Activated CD4-positive, CD25-positive, alpha-beta regulatory T cell (primary cell): Measurements from ENCODE around the gene ONECUT3.
A peak's percentile ranks its signal among the peaks of the same experiment; 100 is the strongest.
"Not testable (repeated sequence)": the region's sequence is repeated elsewhere in the genome, so short reads cannot be mapped to it uniquely, and the experiment has no call there.

Experiments
- DNase-seq, 4 experiments: peaks; one replicate each; lab custom pipeline; 2025; lab: John Stamatoyannopoulos, UW

The ONECUT3 gene

DNA sequence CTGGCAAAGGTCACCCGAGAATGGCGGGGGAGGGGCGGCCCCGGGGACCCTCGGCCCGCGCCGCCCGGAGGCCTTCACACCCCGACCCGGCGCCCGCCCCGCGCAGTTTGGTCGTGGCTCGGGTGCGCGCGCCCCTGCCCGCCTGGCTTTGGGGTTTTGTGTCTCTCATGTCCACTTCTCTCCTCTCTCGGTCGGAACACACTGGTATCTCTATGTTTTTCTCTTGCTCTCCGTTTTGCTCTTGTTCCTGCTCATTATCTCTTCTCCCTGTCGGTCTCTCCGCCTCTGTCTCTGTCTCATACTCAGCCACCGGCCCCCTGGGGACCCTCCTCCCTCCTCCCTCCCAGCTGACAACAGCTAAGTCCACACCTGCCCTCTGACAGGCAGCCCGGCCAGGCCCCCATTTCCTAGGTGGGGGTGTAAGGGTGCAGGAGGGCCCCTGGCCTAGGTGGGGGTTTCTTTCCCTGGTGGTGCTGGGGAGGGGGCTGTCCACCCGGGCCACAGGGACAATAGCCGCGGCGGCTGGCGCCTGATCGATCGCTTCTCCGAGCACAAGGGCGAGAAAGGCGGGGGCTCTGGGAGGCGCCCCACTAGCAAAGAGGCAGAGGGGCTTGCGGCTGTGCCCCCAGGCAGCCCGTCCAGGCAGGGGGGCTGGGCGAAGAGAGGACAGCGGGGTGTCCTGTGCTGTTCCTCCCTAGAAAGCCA lies 2.3 kb downstream of the ONECUT3 start:
- no peak for DNase-seq

DNA sequence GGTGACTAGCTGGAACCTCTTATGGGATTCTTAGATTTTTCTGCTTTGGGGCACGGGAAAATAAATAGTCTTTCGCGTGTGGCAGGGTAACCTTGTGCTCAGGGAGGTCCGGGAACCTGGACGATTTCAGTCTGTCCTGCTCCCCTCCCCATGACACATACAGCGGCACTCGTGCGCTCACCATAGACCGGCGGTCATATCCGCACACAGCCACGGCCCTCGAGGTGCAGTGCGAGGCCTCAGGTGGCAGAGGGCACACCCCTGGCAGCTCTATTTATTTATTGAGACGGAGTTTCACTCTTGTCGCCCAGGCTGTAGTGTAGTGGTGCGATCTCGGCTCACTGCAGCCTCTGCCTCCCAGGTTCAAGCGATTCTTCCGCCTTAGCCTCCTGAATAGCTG lies 3.0 kb downstream of the ONECUT3 start:
- no peak for DNase-seq

DNA sequence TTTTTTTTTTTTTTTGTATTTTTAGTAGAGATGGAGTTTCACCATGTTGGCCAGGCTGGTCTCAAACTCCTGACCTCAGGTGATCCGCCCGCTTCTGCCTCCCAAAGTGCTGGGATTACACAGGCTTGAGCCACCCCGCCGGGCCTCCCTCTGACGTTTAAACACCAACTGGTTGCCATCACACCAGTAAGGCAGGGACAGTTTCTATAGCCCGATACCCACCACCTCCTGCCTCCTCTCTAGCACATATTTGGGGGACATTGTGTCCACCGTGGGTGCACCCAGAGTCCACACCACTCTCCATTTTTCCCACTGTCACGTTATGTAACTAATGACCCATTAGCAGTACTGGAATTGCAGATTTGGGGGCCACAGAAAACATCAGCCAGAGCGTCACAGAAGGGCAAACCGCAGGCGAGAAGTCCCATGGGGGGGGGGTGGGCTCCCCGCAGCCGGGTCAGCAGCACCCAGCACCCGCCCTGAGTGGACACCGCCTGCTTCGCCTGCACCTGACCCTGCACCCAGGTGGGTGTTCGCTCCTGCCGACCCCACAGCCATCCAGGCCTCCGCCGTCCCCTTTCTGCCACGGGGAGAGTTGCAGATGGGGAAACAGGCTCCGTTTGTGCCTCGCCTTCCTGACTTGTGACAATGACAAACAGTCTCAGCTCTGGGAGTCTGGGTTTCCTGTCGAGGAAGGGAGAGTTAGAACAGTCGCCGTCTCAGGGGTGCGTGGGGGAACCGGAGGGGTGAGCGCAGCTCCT lies 3.6 kb downstream of the ONECUT3 start:
- DNase-seq: no peak

DNA sequence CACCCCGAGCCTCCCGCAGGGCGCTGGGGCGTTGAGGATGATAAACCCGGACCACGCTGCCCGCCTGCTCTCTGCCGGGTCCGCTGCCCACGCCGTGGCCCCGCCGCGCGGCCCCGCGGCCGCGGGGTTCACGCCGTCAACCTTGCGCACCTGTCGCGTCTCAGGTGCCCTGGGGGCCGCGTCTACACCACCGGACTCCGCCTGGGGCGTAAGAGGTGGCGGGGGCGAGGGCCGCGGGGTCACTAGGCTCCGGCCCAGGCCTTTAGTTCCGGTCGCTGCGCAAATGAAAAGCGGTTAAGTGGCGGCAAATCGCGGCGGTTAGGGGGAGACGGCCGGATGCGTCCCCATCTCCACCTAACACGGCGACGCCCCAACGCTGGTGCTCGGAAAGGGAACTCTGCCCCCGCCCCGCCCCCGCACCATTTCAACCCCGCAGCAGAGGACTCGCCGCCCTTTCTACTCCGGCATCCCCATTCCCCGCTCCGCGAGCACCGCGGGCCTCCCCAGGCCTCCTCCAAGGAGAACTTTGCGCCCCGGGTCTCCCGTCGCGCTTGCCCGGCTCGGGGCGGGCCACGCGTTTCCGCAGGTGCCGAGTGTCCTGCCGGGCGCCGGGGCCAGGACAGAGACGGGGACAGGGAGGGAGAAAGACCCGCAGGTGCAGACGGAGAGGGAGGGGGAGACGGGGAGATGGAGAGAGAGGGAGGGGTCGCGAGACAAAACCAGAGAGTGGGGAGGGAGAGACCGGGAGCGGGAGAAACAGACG lies 4.3 kb downstream of the ONECUT3 start:
- no peak for DNase-seq

DNA sequence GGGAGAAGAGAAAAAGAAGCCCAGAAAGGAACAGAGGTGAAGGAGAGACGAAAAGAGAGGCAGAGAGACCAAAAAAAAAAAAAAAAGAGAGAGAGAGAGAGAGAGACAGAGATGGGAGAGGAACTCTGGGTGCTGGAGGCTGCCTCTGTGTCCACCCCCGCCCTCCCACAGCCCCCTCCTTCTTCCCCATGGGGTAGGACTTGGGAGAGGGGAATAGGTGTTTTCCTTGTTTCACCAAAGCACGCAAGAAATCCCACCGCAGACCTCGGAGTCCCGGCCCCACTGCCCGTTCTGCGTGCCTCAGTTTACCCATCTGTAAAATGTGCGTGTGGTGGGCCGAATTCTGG lies 4.9 kb downstream of the ONECUT3 start:
- DNase-seq: no peak

DNA sequence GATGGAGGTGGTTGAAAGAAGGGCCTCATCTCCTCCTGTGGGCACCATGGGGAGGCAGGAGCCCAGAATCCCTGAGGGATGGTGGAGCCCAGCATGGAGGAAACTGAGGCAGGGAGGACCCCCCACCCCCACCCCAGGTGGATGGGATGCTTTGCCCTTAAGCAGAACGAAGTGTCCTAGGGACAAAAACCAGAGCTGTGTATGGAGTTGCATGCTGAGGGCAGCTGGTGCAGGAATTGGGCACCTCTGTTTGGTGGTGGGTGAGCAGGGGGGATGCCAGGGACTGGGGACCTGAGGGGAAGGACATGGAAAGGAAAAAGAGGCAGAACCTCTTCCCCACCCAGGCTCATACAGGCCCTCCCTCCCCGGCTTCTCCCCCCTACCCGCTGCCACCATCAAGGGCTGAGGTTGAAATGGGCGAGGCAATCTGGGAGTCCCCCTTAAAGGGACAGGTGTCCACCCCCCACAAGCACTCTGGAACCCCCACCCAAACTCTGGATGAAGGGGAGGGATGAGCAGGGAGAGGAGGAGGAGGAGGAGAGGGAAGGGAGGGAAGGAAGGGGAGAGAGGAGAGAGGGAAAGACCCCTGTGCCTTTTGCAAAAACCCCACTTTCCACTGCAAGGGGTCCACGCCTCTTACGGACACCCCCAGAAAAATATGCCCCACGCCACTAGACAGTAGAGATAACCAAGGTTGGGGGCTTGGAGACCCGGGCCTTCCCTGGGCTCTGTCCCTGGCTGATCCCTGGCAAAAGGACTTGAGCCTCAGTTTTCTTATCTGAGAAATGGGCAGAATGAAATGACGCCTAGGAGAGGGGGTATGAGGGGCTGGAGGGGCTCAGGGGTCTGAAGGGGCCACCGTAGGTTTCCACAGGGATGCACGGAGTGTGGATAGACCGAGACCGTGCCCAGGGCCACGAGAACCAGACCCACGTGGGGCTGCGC lies 5.9 kb downstream of the ONECUT3 start:
- no peak for DNase-seq

DNA sequence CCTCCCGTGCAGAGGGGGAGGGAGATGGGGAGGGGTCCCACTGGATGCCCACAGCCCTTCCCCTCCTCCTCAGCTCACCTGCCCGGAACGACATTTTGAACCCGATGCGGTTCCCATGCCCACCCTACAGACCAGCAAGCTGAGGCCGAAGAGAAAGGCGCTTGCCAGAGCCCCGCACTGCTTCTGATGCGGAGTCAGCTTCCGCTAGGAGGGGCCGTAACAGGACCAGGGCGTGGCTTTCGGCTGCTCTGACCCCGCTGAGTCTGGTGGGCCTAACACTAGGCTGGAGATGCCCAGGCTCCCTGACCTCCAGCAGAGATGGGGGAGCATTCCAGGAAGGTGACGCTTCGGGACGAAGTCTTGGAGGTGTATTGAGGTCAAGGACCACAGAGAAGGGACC lies 6.7 kb downstream of the ONECUT3 start:
- DNase-seq: no peak

DNA sequence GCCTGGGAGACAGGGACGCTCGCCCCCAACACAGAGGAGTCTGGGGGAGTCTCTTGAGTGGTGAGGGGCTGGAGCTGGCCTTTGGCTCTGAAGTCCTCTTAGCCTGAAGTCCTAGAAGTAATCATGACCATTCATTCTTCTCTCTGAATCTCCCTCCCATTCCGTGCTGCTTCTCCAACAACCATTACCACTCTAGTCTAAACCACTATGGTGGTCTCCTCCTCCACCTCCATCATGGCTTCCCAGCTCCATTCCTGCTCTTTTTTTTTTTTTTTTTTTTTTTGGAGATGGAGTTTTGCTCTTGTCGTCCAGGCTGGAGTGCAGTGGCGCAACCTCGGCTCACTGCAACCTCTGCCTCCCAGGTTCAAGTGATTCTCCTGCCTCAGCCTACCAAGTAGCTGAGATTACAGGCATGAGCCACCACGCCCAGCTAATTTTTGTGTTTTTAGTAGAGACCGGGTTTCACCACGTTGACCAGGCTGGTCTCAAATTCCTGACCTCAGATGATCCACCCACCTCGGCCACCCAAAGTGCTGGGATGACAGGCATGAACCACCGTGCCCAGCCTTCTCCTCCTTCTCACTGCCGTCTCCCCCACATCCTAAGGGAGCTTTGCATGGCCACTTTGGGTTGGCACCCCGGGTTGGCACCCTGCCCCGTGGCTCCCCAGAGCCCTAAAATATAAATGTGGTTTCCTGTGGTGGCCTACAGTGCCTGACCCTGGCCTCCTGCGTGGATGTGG lies 7.7 kb downstream of the ONECUT3 start:
- not testable (repeated sequence) for DNase-seq

DNA sequence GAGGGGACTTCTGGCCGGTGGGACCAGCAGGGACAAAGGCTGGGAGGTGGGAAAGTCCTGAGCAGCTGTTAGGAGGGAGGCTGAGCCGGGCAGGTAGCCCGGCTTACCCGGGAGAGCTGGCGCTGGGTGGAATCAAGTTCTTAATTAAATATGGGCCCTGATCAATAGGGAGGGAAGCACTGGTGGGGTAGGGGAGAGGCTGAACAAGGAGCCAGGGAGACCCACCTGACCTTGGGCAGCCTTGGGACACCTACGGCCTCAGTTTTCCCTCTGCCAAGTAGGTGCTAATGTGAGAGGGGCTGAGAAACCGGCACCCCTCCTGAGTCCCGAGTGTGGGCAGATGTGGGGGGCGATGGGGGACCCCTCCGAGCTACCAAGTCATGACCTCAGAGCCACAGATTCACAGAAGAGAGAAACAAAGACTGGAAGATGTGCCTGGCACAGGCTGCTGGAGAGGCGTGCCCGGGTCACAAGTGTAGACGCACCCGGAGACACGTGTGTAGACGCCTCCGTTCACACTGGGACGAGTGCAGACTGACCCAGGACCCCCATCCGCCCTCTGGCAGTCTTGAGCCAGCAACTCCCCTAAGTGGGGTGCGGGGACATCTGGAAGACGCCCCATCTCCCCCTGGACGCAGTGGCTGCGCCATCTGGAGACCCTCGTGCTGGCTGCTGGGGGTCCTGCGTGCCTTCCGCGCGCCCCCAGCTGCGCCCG lies 8.4 kb downstream of the ONECUT3 start:
- no peak for DNase-seq

DNA sequence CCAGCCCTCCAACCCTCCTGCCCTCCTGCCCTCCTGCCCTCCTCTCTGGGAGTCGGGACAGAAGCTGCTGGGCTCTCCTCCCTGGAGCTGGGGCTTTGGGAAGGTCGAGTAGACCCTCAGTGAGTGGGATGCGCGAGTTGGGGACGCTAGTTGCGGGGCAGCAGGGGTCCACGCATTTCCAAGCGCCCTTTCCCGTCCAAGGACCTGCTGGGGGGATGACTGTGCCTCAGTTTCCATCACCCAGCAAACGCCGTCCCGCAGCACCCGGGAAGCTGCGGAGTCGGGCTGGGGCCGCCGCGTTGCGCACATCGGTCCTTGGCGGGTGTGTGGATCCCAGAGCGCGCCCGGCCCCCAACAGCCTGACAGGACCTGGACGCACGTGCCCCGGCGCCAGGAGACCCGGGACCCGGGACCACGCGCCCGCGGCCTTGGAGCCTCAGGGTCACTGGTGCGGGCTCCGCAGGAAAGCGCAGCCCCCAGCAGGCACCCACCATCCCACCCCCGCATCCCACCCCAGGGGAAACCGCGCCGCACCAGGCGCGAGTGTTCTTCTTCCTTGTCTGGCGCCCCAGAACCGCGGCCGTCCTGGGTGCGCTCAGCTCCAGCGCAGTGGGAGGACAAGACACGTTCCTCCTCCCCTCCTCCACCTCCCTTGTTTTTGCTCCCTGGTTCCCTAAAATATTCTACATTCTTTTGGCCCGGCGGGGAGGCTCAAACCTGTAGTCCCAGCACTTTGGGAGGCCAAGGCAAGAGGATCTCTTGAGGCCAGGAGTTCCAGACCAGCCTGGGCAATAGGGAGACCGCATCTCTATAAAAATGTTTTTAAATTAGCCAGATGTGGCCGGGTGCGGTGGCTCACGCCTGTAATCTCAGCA lies 9.2 kb downstream of the ONECUT3 start:
- no peak for DNase-seq

DNA sequence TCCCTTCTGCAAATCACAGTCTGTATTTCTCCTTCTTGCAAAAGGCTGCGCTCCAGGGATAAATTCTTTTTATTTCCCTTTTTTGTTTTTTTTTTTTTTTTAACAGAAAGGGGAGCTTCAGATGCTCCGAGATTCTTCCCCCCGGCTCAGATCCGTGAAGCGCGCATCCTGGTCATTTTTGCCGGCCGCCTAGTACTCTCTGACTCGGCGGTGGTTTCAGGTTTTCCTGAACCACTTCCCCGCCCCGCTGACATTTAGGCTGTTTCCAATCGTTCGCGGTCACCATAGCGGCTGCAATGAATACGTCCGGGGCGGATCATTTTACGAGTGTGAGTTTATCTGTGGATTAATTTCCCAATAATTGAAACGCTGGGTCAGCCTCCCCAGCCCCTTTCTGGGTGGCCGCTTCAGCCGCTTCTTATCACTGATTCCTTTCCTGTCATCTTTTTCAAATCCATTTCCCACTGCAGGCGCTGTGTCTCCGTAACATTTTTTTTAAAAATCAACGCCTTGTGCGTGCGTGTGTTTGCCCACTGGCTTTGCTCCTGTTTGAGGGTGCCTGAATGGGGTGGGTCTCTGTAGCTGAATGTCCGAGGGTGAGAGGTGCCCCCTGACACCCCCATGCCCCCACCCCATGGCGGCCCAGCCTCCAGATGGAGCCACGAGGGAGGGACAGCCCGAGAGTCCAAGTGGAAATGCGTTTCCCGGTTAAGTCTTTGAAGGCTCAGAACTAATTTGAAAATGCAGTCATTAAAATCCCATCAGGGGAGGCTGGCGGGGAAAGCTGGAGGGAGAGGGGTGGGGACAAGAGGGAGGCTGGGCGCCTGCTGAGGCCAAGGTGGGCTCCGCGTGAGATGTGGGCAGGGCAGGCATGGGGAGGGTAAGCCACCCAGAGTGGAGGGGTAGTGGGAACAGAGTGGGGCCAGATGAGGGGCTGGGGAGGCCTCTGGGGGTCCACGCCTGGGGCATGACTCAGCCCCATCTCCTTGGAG lies 10.6 kb downstream of the ONECUT3 start:
- DNase-seq: no peak

DNA sequence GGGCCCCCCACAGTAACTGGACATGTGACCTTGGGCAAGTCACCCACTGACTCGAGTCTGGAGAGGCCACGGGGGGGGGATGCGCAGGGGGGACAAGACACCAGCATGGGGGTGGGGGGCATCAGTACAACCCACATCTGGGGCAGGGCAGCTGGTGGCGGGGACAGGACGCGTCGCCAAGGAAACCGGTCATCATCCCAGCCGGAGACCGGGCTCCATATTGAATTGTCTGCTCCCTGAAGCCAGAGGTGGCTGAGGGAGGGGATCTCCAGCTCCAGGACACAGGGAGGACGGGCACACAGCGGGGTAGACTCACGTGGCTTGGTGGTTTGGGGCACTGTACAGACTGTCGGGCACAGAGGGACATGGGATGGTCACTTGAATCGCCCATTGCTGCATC lies 11.4 kb downstream of the ONECUT3 start:
- DNase-seq: no peak

DNA sequence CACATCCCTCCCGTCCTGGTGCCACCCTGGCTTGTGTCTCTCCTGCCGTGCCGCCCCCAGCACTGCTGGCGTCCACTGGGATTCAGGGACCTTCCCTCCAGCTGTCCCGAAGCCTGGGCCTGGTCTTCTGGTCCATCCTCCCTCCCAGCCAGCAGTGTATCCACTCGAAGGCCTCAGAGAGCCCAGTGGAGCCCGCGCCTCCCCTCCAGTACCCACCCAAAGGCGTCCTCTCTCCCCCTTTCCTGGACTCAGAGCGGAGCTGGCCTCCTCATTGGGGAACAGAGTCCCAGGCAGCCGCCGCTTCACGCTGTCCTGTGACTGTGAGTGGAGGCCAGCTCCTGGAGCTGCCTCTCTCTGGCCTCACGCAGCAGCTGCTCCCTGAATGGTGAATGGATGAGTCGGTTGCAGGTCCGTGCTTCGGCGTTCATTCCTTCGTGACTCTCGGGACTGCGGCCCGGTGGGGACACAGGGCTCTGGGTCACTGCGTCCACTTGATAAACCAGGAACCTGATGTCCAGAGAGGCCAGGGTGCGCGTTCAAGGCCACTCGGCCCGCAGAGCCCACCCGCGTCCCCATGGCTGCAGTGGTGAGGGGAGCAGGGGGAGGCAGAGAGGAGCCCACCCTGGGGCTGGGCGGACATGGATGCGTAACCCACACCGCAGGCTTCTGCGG lies 12.1 kb downstream of the ONECUT3 start:
- DNase-seq: no peak

DNA sequence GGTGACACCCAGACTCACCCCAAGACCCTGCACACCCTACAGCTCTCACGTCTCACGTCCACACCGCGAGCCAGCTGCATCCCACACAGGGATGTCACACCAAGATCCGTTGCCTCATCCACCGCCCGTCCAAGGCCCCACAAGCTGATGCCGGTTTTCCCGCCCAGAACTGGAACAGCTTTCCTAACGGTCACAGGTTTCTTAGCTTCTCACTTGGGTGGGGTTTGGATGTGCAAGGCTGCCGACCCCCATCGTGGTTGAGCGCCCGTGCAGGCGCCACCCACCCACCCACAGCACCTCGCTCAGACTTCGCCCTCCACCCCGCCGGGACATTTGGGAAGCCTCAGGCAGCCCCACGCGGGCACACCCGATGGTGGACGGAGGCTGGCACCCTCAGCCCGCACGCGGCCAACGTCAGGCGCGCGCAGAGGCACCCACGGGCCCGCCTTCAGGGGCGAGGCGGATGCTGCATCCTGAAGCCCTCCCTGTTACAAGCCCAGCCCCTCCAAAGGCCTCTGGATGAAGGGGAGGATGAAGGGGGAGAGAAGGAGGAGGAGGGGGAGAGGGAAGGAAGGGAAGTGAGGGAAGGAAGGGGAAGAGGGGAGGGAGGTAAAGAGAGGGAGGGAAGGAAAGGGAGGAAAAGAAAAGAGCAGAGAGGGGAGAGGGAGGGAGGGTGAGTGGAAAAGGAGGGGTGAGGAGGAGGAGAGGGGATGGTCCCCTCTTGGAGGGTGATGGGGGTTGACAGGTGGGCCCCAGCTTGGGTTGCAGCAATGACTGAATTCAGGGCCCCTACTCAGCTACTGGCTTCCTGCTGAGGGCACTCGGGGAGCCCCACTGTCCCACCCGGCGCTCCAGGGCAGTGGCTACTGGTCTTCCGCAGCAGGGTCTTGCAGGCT lies 12.8 kb downstream of the ONECUT3 start:
- DNase-seq: no peak

DNA sequence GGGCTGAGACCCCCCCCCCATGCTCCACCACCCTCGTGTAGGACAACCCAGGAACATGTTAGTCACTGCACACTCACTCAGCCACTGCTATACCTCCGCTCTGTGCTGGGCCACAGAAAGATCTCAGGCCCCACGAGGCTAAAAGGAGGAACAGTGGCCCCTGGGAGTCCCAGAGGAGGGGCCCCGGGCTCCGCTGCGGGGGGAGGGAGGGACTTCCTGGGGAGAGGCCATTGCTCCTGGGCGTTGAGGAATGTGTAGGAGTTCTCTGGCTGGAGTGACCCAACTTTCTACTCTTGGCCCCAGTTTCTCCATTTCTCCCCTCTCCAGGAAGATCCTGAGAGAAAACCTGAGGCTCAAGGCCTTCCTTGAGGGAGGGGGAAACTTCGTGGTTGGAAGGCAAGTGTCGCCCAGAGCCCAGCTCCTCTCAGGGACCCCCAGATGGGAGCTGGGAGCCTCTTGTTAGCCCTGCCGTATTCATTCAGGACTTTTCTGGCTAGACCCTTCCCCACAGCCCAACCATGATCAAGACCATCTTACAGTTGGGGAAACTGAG lies 13.6 kb downstream of the ONECUT3 start:
- no peak for DNase-seq

DNA sequence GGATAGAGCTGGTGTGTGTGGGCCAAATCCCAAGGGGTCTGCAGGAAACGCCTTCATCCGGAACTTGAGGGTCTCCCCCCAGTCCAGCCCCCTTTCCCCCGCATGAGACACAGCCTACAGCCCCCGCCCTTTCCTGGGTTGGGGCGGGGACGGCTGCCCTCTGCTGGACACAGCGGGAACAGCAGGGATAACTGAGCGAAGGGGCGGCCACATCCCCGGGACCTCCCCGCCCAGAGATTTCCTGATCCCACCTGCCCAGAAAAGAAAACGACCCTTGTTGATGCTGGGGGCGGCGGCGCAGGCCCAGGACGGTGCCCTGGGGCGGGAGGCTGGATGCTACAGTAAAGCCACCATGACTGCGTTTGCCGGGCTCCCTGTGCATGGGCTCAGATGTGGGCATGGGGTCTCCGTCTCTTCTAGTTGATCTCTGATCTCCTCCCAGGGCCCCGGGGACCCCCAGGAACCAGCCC lies 14.2 kb downstream of the ONECUT3 start:
- DNase-seq: peak in 3 of 4 experiments; percentile 21 to 52 (median 51)
